Retina (tissue), 1 donor: ENCODE measurements around the gene WDPCP.
A peak's percentile ranks its signal among the peaks of the same experiment; 100 is the strongest.
"Not testable (repeated sequence)": the region's sequence is repeated elsewhere in the genome, so short reads cannot be mapped to it uniquely, and the experiment has no call there.

Experiments used
- DNase-seq: peaks from one replicate; pipeline ENCODE4 v3.0.0-alpha.2; 2016

Gene WDPCP

GRCh38 chr2:63537306-63537705, 51.0 kb downstream of the WDPCP start:
- DNase-seq: no peak

GRCh38 chr2:63530704-63531279, 57.5 kb downstream of the WDPCP start:
- no peak for DNase-seq

- DNase-seq: no peak
Observed at GRCh38 chr2:63525905-63526304, 62.4 kb downstream of the WDPCP start.

- DNase-seq: no peak
Observed at GRCh38 chr2:63522950-63523349, 65.3 kb downstream of the WDPCP start.

GRCh38 chr2:63520793-63521192, 67.5 kb downstream of the WDPCP start:
- DNase-seq: no peak

GRCh38 chr2:63514781-63515180, 73.5 kb downstream of the WDPCP start:
- DNase-seq: no peak

- no peak for DNase-seq
Observed at GRCh38 chr2:63514237-63514716, 74.0 kb downstream of the WDPCP start.

GRCh38 chr2:63506320-63506719, 82.0 kb downstream of the WDPCP start:
- DNase-seq: no peak

- DNase-seq: no peak
Observed at GRCh38 chr2:63503818-63504217, 84.5 kb downstream of the WDPCP start.

GRCh38 chr2:63500398-63500797, 87.9 kb downstream of the WDPCP start:
- DNase-seq: no peak

- DNase-seq: no peak
Observed at GRCh38 chr2:63497576-63497975, 90.7 kb downstream of the WDPCP start.

GRCh38 chr2:63494968-63495367, 93.3 kb downstream of the WDPCP start:
- DNase-seq: no peak

- DNase-seq: no peak
Observed at GRCh38 chr2:63494100-63494499, 94.2 kb downstream of the WDPCP start.

GRCh38 chr2:63488118-63488713, 100.1 kb downstream of the WDPCP start:
- no peak for DNase-seq

- DNase-seq: peak; percentile 17
Observed at GRCh38 chr2:63486861-63487290, 101.4 kb downstream of the WDPCP start.

GRCh38 chr2:63484901-63485300, 103.4 kb downstream of the WDPCP start:
- DNase-seq: no peak

- peak; percentile 25 for DNase-seq
Observed at GRCh38 chr2:63484481-63484880, 103.8 kb downstream of the WDPCP start.

GRCh38 chr2:63477686-63478085, 110.6 kb downstream of the WDPCP start:
- DNase-seq: no peak

GRCh38 chr2:63469313-63469712, 119.0 kb downstream of the WDPCP start:
- not testable (repeated sequence) for DNase-seq

- DNase-seq: no peak
Observed at GRCh38 chr2:63465633-63466032, 122.6 kb downstream of the WDPCP start.

- no peak for DNase-seq
Observed at GRCh38 chr2:63463142-63463541, 125.1 kb downstream of the WDPCP start.

- DNase-seq: no peak
Observed at GRCh38 chr2:63446658-63447057, 141.6 kb downstream of the WDPCP start.

- DNase-seq: no peak
Observed at GRCh38 chr2:63444565-63445288, 143.6 kb downstream of the WDPCP start.

GRCh38 chr2:63440612-63441011, 147.7 kb downstream of the WDPCP start:
- DNase-seq: no peak
